ENCODE data around the gene PRRT2.

DNA sequence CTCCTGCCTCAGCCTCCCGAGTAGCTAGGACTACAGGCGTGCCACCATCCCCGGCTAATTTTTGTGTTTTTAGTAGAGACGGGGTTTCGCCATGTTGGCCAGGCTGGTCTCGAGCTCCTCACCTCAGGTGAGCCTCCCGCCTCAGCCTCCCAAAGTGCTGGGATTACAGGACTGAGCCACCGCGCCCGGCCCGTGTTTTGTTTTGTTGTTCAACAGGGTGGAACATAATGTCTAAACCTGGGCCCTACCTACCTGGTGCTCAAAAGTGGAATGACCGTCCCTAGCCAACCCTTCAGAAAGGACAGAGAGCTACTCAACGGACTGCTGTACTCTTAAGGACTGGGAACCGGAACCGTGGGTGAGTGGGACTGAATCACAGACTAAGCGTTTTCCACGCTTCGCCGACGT is 22.2 kb upstream of the PRRT2 start:
- TF ChIP-seq, protein P1, sequence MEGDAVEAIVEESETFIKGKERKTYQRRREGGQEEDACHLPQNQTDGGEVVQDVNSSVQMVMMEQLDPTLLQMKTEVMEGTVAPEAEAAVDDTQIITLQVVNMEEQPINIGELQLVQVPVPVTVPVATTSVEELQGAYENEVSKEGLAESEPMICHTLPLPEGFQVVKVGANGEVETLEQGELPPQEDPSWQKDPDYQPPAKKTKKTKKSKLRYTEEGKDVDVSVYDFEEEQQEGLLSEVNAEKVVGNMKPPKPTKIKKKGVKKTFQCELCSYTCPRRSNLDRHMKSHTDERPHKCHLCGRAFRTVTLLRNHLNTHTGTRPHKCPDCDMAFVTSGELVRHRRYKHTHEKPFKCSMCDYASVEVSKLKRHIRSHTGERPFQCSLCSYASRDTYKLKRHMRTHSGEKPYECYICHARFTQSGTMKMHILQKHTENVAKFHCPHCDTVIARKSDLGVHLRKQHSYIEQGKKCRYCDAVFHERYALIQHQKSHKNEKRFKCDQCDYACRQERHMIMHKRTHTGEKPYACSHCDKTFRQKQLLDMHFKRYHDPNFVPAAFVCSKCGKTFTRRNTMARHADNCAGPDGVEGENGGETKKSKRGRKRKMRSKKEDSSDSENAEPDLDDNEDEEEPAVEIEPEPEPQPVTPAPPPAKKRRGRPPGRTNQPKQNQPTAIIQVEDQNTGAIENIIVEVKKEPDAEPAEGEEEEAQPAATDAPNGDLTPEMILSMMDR (IDR thresholded peaks at IDR 0.05), result no peak
- no peak for TF ChIP-seq ZFX (IDR thresholded peaks at IDR 0.05; ENCODE audit: borderline replicate concordance)

All from 22Rv1 (cell line).